Measurements from ENCODE around the gene GSC. TPM values are rescaled to one million over a fixed set of nuclear protein-coding genes. Genes with fewer than 3 reads are reported as not detected.
A peak's percentile ranks its signal among the peaks of the same experiment; 100 is the strongest.

GSC gene
- total and polyA plus RNA-seq, 2 experiments from 2014 or later = 0.27 to 0.97 TPM

DNA sequence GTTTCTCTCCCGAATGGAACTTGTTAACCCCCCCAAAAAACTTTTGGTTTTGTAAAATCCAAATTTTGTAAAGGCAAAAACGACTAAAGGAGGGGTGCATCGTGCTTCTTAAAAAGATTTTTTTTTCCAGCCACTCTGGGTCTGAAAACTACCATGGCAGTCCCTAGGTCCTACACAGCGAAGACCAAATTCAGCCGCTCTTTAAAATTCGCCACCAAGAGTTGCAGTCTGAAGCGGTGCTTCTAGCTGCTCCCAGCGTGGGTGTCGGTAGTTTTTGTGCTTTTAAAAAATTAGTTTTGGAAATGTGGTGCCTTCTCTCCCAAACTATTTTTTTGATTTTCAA, 873 bp upstream of the GSC start (continued):
- TF ChIP-seq, protein P1, sequence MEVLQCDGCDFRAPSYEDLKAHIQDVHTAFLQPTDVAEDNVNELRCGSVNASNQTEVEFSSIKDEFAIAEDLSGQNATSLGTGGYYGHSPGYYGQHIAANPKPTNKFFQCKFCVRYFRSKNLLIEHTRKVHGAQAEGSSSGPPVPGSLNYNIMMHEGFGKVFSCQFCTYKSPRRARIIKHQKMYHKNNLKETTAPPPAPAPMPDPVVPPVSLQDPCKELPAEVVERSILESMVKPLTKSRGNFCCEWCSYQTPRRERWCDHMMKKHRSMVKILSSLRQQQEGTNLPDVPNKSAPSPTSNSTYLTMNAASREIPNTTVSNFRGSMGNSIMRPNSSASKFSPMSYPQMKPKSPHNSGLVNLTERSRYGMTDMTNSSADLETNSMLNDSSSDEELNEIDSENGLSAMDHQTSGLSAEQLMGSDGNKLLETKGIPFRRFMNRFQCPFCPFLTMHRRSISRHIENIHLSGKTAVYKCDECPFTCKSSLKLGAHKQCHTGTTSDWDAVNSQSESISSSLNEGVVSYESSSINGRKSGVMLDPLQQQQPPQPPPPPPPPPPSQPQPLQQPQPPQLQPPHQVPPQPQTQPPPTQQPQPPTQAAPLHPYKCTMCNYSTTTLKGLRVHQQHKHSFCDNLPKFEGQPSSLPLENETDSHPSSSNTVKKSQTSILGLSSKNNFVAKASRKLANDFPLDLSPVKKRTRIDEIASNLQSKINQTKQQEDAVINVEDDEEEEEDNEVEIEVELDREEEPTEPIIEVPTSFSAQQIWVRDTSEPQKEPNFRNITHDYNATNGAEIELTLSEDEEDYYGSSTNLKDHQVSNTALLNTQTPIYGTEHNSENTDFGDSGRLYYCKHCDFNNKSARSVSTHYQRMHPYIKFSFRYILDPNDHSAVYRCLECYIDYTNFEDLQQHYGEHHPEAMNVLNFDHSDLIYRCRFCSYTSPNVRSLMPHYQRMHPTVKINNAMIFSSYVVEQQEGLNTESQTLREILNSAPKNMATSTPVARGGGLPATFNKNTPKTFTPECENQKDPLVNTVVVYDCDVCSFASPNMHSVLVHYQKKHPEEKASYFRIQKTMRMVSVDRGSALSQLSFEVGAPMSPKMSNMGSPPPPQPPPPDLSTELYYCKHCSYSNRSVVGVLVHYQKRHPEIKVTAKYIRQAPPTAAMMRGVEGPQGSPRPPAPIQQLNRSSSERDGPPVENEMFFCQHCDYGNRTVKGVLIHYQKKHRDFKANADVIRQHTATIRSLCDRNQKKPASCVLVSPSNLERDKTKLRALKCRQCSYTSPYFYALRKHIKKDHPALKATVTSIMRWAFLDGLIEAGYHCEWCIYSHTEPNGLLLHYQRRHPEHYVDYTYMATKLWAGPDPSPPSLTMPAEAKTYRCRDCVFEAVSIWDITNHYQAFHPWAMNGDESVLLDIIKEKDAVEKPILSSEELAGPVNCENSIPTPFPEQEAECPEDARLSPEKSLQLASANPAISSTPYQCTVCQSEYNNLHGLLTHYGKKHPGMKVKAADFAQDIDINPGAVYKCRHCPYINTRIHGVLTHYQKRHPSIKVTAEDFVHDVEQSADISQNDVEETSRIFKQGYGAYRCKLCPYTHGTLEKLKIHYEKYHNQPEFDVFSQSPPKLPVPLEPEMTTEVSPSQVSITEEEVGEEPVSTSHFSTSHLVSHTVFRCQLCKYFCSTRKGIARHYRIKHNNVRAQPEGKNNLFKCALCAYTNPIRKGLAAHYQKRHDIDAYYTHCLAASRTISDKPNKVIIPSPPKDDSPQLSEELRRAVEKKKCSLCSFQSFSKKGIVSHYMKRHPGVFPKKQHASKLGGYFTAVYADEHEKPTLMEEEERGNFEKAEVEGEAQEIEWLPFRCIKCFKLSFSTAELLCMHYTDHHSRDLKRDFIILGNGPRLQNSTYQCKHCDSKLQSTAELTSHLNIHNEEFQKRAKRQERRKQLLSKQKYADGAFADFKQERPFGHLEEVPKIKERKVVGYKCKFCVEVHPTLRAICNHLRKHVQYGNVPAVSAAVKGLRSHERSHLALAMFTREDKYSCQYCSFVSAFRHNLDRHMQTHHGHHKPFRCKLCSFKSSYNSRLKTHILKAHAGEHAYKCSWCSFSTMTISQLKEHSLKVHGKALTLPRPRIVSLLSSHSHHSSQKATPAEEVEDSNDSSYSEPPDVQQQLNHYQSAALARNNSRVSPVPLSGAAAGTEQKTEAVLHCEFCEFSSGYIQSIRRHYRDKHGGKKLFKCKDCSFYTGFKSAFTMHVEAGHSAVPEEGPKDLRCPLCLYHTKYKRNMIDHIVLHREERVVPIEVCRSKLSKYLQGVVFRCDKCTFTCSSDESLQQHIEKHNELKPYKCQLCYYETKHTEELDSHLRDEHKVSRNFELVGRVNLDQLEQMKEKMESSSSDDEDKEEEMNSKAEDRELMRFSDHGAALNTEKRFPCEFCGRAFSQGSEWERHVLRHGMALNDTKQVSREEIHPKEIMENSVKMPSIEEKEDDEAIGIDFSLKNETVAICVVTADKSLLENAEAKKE (CRISPR knock-in tag; IDR thresholded peaks at IDR 0.05) = no peak
- TF ChIP-seq EZH2 (IDR thresholded peaks at IDR 0.05; ENCODE audit: low read depth, unreplicated experiment) = peak; percentile 83

DNA sequence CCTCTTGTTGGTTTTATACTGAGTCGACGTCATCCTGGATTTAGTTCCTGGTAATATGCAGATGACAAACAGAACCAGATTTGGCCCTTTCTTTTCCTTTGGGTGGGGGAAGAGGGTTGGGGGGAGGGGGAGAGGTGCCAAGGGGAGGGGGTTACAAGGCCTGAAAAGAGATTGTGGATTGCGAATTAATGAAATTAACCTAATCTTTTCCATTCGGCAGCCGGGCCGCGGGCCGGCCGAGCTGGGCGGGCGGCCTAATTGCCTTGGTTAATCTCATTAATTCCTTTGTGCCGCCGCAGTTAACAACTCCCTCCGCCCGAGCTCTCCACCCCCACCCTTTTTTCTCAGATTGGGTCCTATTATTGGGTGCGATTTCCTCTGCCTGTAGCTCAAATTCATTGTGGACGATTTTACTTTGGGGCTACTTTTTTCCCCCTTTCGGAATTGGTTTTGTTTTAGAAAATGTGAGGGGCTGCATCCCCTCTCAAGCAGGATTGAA, 387 bp upstream of the GSC start:
- H4K20me1 ChIP-seq (replicated peaks; ENCODE audit: insufficient read depth) = peaks cover 11% of the 10 kb centered on the region
- ATAC-seq = 0 out of 3 replicates have a peak, but pooled peaks have one; percentile 1
- H3K9me3 Mint-ChIP-seq = no peaks in the 10 kb centered on the region
- H3K4me1 ChIP-seq (ENCODE audit: insufficient read depth) = peaks cover 62% of the 10 kb centered on the region
- no peaks in the 10 kb centered on the region for H3K79me2 ChIP-seq (replicated peaks; ENCODE audit: insufficient read depth)
- no peak for TF ChIP-seq JUNB (IDR thresholded peaks at IDR 0.05; ENCODE audit: unreplicated experiment)
- no peak for TF ChIP-seq NANOG (IDR thresholded peaks at IDR 0.05; ENCODE audit: borderline replicate concordance)
- H3K4me3 ChIP-seq = peak overlapping the region; percentile 64
- peak overlapping the region; percentile 66 for H2AFZ ChIP-seq
- H3K9me2 ChIP-seq (ENCODE audit: insufficient read depth) = no peaks in the 10 kb centered on the region
- H3K4me2 ChIP-seq = peak overlapping the region; percentile 90
- DNase-seq (ENCODE audit: low spot score) = peak; percentile 72
- H3K4me1 Mint-ChIP-seq = peaks cover 55% of the 10 kb centered on the region
- peaks cover 100% of the 10 kb centered on the region for H3K27me3 ChIP-seq (ENCODE audit: insufficient read depth)
- no peaks in the 10 kb centered on the region; the same call in 2 of the 3 replicates for H3K36me3 Mint-ChIP-seq (ENCODE audit: low read depth)
- H3K27ac Mint-ChIP-seq = no peak overlapping the region
- H3K27ac ChIP-seq (ENCODE audit: low read depth) = no peak overlapping the region
- H3F3A ChIP-seq (replicated peaks; ENCODE audit: low read depth) = peaks cover 20% of the 10 kb centered on the region
- H3K36me3 ChIP-seq (ENCODE audit: insufficient read depth) = no peaks in the 10 kb centered on the region
- peak overlapping the region; percentile 65 for H3K4me3 Mint-ChIP-seq
- H3K27me3 Mint-ChIP-seq (ENCODE audit: insufficient read depth, low read depth, poor library complexity) = peaks cover 95% of the 10 kb centered on the region
